GM18907 (cell line): ENCODE measurements around the gene TNMD.
"Not testable (repeated sequence)": the region's sequence is repeated elsewhere in the genome, so short reads cannot be mapped to it uniquely, and the experiment has no call there.

Experiments used
- ATAC-seq: cut with Tn5 transposase; IDR thresholded peaks from one replicate; pipeline ENCODE4 v1.9.1; 2021; ENCODE audit warnings: mild to moderate bottlenecking, moderate library complexity; ENCODE audit not compliant: unreplicated experiment

TNMD gene

GRCh38 chrX:100584611-100585010 is at the start of gene TNMD:
Gene TNMD (plus strand): TSS chrX:100584936. CDS start chrX:100585019, 83 bp downstream.
- no peak for ATAC-seq

GRCh38 chrX:100565534-100565933 is 19.2 kb upstream of the TNMD start:
- ATAC-seq, result not testable (repeated sequence)

GRCh38 chrX:100586747-100587146 is 2.0 kb downstream of the TNMD start:
- ATAC-seq, result no peak

GRCh38 chrX:100587861-100588260 is 3.1 kb downstream of the TNMD start:
- no peak for ATAC-seq

GRCh38 chrX:100591256-100592051 is 6.7 kb downstream of the TNMD start:
- no peak for ATAC-seq

GRCh38 chrX:100593126-100593525 is 8.4 kb downstream of the TNMD start:
- ATAC-seq, result no peak

GRCh38 chrX:100593581-100593980 is 8.8 kb downstream of the TNMD start:
- no peak for ATAC-seq

GRCh38 chrX:100596601-100597000 is 11.9 kb downstream of the TNMD start:
- ATAC-seq, result no peak

- ATAC-seq, result no peak
Measured at GRCh38 chrX:100599456-100599855, 14.7 kb downstream of the TNMD start.

GRCh38 chrX:100600340-100600739 is 15.6 kb downstream of the TNMD start:
- ATAC-seq, result peak; percentile 17

GRCh38 chrX:100600758-100601157 is 16.0 kb downstream of the TNMD start:
- ATAC-seq, result peak; percentile 82

GRCh38 chrX:100606753-100607152 is 22.0 kb downstream of the TNMD start:
- peak; percentile 61 for ATAC-seq

GRCh38 chrX:100609591-100609990 is 24.9 kb downstream of the TNMD start:
- ATAC-seq, result no peak

- no peak for ATAC-seq
Measured at GRCh38 chrX:100611951-100612350, 27.2 kb downstream of the TNMD start.

- peak; percentile 100 for ATAC-seq
Measured at GRCh38 chrX:100615005-100615404, 30.3 kb downstream of the TNMD start.

- ATAC-seq, result no peak
Measured at GRCh38 chrX:100623001-100623400, 38.3 kb downstream of the TNMD start.

- peak; percentile 97 for ATAC-seq
Measured at GRCh38 chrX:100625985-100626491, 41.3 kb downstream of the TNMD start.

- ATAC-seq, result no peak
Measured at GRCh38 chrX:100635040-100635439, 50.3 kb downstream of the TNMD start.

GRCh38 chrX:100635989-100636320 is 51.2 kb downstream of the TNMD start:
- no peak for ATAC-seq

- ATAC-seq, result peak; percentile 98
Measured at GRCh38 chrX:100636321-100636991, 51.7 kb downstream of the TNMD start, which contains the start of gene TSPAN6. Gene TSPAN6 (minus strand): TSS chrX:100636806. CDS start chrX:100636694, 112 bp downstream.

- no peak for ATAC-seq
Measured at GRCh38 chrX:100642290-100642689, 57.6 kb downstream of the TNMD start.

- no peak for ATAC-seq
Measured at GRCh38 chrX:100643212-100643611, 58.5 kb downstream of the TNMD start.
